Activated T-cell treated with anti-CD3 and anti-CD28 coated beads for 24 hours (primary cell): Measurements from ENCODE around the gene RINL.

Experiments
- DNase-seq: peaks from one replicate; pipeline ENCODE4 v3.0.0-alpha.2; 2020; ENCODE audit warnings: low read depth

The RINL gene, protein sequence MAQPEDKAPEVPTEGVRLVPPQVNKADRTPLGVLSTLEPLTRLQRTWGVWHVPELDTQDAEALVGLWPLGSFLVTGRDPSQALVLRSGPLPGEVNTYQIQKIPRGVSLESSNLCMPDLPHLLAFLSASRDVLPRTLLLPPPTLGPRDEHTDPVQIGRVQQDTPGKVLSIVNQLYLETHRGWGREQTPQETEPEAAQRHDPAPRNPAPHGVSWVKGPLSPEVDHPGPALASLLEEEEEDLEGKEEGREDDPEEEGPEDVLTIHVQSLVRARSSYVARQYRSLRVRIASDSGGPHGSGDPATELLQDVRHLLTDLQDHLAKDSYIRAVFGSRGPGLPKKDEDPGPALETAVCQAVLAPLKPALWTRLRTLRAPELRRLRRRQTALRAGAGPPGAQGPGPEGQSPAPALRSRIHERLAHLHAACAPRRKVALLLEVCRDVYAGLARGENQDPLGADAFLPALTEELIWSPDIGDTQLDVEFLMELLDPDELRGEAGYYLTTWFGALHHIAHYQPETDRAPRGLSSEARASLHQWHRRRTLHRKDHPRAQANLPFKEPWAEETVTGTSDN

GRCh38 chr19:38877781-38878574 is at the start of gene RINL:
Gene RINL, minus strand, starts transcription at chr19:38878275. Its CDS starts 1,533 bp downstream, at chr19:38876742.
- peak; percentile 64 for DNase-seq

- DNase-seq, result no peak
These were observed 46.3 kb upstream of the RINL start for GRCh38 chr19:38924388-38924787.

GRCh38 chr19:38922482-38922881 is 44.4 kb upstream of the RINL start:
- no peak for DNase-seq

- no peak for DNase-seq
These were observed 43.6 kb upstream of the RINL start for GRCh38 chr19:38921420-38922274.

GRCh38 chr19:38920602-38921419 is 42.7 kb upstream of the RINL start:
- no peak for DNase-seq

DNA sequence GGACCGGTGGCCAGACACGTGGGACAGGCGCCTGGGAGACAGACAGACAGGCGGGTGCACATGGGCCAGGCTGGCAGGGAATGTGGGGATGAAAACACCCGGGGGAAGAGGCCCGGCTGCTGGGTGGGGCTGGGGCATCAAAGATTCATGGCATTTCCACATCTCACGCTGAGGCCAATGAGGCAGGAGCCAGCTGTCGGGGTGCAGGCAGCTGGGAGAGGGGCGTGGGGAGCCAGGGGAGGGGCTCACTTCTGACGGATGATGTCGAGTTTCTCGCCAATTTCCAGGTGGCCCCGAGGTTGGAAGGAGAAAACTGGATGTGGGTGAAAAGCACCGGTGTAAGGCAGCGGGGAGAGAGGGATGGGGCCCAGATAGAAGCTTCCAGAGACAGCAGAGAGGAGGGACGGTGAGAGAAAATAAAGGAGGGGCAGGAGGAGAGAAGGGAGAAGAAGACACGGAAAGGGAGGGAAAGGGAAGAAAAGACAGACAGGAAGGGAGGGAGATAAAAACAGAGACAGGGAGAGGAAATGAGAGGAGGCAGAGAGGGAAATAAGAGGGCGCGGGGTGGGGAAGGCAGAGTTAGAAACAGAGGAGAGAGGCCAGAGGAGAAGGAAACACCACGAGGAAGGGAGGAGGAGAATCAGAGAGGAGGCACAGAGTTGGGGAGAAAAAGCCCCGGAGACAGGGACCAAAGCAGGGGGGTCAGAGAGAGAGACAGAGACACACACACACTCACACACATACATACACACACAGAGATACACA is 41.9 kb upstream of the RINL start:
- DNase-seq, result no peak

GRCh38 chr19:38918526-38918925 is 40.5 kb upstream of the RINL start:
- DNase-seq, result no peak

DNA sequence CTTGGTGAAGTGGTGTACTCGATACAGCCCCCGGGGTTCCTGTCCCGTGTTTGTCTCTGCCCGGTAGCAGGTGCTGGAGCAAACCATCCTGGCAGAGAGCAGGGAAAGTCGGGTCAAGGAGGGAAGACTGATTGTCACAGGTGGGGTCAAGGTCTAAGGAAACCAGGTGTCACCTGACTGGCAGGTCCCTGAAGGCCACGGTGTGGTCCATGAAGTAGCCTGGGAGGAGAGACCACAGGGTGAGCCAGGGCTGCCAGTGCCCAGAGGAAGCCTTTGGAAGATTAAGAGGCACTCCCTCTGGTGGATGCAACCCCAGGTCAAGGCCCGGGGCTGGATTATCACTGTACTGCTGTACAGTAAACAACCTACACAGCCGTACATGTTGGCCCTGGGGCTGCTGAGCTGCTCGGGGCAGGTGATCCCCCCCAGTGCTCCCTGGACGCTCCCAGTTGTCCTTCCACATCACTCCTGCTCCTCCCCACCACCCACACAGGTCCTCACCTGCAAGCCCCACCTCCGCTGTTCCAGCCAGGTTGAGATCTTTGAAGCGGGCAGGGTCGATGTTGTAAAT is 39.9 kb upstream of the RINL start:
- no peak for DNase-seq

DNA sequence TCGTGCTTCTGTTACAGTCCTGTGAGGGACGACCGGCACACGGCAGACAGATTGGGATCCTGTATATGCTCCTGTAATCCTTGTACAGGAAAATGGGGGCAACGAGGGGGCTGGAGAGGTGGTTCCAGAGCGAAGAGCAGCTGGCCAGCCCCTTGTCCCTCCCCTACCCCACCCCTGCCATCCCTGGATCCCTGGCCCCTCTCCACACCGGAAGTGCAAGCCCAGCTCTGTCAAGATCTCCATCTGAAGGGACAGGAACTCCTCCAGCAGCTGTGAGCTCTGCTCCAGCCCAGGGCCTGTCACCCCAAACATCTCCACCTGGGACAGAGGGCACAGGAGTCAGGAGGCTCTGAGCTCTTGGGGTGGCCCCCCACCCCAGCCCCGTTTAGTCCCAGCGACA is 39.4 kb upstream of the RINL start:
- DNase-seq, result no peak

DNA sequence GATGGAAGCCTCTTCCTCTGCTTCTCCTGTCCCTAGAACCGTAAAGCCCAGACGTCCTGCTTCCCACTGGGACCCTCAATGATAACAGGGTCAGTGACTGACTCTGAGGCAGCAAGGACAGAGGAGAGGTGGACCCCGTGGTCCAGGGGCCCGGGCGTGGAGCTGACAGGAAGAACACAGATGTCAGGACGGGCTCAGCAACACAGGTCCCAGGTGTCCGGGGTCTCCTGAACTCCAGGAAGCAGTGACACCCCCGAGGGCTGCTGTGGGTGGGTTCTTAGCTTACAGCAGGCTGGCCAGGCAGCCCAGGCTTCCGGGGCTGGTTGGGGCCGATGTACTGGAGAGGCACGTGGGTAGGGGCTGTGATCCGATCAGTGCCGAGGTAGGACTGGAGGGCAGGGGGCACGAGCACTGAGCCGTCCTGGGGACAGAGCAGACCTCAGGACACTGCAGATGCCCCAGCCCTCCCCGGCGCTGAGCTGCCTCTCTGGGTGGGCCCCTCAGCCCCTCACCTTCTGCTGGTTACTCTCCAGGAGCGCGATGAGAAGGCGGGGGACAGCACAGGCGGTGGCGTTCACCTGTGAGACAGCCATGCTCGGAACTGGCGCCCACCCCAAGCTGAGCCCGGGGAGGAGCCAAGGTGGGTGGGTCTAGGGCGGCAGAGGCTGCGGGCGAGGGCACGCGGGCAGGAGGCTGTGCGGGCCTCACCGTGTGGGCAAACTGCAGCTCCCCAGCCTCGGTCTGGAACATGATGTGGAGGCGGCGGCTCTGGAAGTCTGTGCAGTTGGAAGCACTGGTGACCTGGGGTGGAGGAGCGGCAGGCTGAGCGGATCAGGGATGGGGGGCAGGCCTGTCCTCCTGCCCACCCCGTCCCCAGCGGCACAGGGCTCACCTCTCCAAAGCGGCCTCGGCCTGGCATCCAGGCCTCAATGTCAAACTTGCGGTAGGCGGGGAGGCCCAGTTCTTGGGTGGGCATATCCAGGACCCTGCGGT is 37.5 kb upstream of the RINL start:
- no peak for DNase-seq

GRCh38 chr19:38913958-38914357 is 35.9 kb upstream of the RINL start:
- no peak for DNase-seq

GRCh38 chr19:38912600-38913514 is 34.8 kb upstream of the RINL start:
- no peak for DNase-seq

DNA sequence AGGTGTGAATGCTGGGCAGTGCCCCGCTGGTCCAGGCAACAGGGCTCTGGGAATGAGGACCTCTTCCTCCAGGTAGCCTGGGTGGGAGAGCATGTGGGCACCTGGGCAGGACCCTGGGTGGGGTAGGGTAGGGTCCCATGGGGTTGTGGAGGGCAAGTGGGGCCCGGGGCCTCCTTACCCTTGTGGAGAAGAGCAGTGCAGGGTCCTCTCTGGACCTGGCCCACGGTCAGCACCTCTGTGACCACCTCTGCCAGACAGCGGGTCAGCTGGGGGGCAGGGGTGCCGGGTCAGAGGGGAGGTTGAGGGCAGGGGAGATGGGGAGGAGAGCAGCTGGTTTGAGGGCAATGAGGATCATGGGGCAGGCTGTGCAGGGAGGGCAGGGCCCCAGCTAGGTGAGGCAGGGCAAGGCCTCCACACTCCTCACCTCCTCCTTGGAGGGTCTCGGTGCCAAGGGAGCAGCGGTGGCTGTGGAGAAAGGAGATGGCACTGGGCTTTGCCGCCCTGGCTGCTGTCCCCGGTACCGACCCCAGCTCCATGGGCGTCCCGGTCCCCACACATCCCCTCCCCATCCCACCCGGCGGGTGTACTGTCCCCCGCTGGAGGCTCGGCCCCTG is 33.4 kb upstream of the RINL start:
- no peak for DNase-seq

GRCh38 chr19:38910488-38910887 is 32.4 kb upstream of the RINL start:
- no peak for DNase-seq

DNA sequence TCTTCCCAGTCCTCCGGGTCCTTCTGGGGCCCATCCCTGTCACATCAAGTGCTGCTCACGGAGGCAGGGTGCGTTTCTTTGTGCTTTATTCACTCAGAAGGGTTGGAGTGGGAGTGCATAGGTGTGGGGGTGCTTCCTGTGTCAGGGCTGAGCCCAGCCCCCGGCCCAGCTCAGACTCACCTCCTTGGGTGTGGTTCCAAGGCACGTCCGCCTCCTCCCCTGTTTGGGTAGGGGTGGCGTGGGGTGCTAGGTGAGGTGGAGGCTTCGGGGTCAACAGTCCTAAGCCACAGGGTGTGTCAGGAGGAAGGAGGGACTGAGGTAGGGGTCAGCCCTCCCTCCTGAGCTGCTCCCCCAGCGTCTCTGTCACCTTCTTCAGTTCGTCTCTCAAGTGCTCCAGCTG is 30.8 kb upstream of the RINL start:
- DNase-seq, result no peak

GRCh38 chr19:38907670-38908069 is 29.6 kb upstream of the RINL start:
- DNase-seq, result no peak

DNA sequence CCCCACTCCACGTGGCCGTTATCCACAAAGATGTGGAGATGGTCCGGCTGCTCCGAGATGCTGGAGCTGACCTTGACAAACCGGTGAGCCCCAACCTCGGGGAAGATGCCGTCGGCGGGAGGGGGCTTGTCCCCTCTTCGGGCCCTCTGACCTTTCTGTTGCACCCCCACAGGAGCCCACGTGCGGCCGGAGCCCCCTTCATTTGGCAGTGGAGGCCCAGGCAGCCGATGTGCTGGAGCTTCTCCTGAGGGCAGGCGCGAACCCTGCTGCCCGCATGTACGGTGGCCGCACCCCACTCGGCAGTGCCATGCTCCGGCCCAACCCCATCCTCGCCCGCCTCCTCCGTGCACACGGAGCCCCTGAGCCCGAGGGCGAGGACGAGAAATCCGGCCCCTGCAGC is 29.2 kb upstream of the RINL start:
- no peak for DNase-seq
